Right atrium auricular region (tissue), 2 donors: ENCODE results near the gene CNTNAP5. TPM values are rescaled to one million over a fixed set of nuclear protein-coding genes. Genes with fewer than 3 reads are reported as not detected.

Experiments
- DNase-seq: peaks from one replicate; pipeline ENCODE4 v3.0.0-alpha.2; 2019; ENCODE audit warnings: low spot score
- H3K27ac ChIP-seq, 2 donors: fragments of 200-600 bp; sonication (generic); 1 replicate in 1 of 2; 2 replicates in 1 of 2; pipeline ENCODE4 v1.5.1; 2016 to 2019
- H3K27me3 ChIP-seq, 2 donors: fragments of 200-600 bp; sonication (generic); one replicate each; pipeline versions ENCODE4 v1.5.1 to v1.6.0; 2017 to 2019
- H3K36me3 ChIP-seq: fragments of 200-600 bp; sonication (generic); one replicate; pipeline ENCODE4 v1.5.1; 2016
- H3K4me1 ChIP-seq, 2 donors: fragments of 200-600 bp; sonication (generic); one replicate each; pipeline versions ENCODE4 v1.5.1 to v1.6.0; 2017 to 2019
- H3K4me3 ChIP-seq, 2 donors: fragments of 200-600 bp; sonication (generic); 1 replicate in 1 of 2; 2 replicates in 1 of 2; pipeline ENCODE4 v1.5.1; 2017 to 2019; ENCODE audit warnings: mild to moderate bottlenecking in 1 of 2, moderate library complexity in 1 of 2
- H3K9me3 ChIP-seq, 2 donors: fragments of 200-600 bp; sonication (generic); one replicate each; pipeline ENCODE4 v1.5.1; 2019
- CTCF ChIP-seq, 2 donors: fragments of 200-600 bp; sonication (generic); IDR thresholded peaks; one replicate each; pipeline ENCODE4 v1.5.1; 2019; ENCODE audit warnings: antibody characterized with exemption in 2 of 2
- total RNA-seq, 2 donors: library from RNA; depleted of rRNA; stranded (reverse); fragments of >200 nt; gene quantifications; one replicate each; pipeline ENCODE4 v1.1.0, GENCODE V29; 2016

CNTNAP5 gene
- total RNA-seq, 2 donors from 2014 or later = not detected

- peaks cover 0 to under 1% of the 10 kb centered on the region in 2 donors for H3K27me3 ChIP-seq
- no peak overlapping the region for H3K4me3 ChIP-seq
- H3K9me3 ChIP-seq = no peaks in the 10 kb centered on the region
- TF ChIP-seq CTCF (IDR thresholded peaks at IDR 0.05) = no peak
- H3K4me1 ChIP-seq = no peaks in the 10 kb centered on the region
- H3K27ac ChIP-seq = no peak overlapping the region
- H3K36me3 ChIP-seq = no peaks in the 10 kb centered on the region
- no peak for DNase-seq
These were observed 6.2 kb upstream of the CNTNAP5 start for GRCh38 chr2:124018890-124019289.

GRCh38 chr2:124024561-124025170, 421 bp upstream of the CNTNAP5 start:
- Histone ChIP-seq H3K27me3 (peaks cover 6 to 20% of the 10 kb centered on the region in 2 donors), H3K4me3 (no peak overlapping the region), H3K4me1 (peaks cover 0 to 8% of the 10 kb centered on the region in 2 donors), H3K27ac (no peak overlapping the region), H3K9me3 (no peaks in the 10 kb centered on the region), H3K36me3 (no peaks in the 10 kb centered on the region)
- no peak for DNase-seq
- no peak for TF ChIP-seq CTCF (IDR thresholded peaks at IDR 0.05)

GRCh38 chr2:124025891-124026434, 876 bp downstream of the CNTNAP5 start:
- H3K27me3 ChIP-seq = peaks cover 6 to 20% of the 10 kb centered on the region in 2 donors

GRCh38 chr2:124026503-124026902, 1.4 kb downstream of the CNTNAP5 start:
- peaks cover 0 to 8% of the 10 kb centered on the region in 2 donors for H3K4me1 ChIP-seq
- no peaks in the 10 kb centered on the region for H3K36me3 ChIP-seq
- H3K9me3 ChIP-seq = no peaks in the 10 kb centered on the region
- no peak overlapping the region for H3K27ac ChIP-seq
- H3K27me3 ChIP-seq = peaks cover 6 to 20% of the 10 kb centered on the region in 2 donors
- no peak for DNase-seq
- TF ChIP-seq CTCF (IDR thresholded peaks at IDR 0.05) = no peak
- no peak overlapping the region for H3K4me3 ChIP-seq

More at GRCh38 chr2:124025891-124026434, 876 bp downstream of the CNTNAP5 start:
- H3K27ac ChIP-seq = no peak overlapping the region
- H3K9me3 ChIP-seq = no peaks in the 10 kb centered on the region
- TF ChIP-seq CTCF (IDR thresholded peaks at IDR 0.05) = no peak
- no peak for DNase-seq
- no peaks in the 10 kb centered on the region for H3K36me3 ChIP-seq
- H3K4me1 ChIP-seq = peaks cover 0 to 8% of the 10 kb centered on the region in 2 donors
- no peak overlapping the region for H3K4me3 ChIP-seq

- H3K36me3 ChIP-seq = no peaks in the 10 kb centered on the region
- H3K27me3 ChIP-seq = peaks cover 6 to 20% of the 10 kb centered on the region in 2 donors
- H3K4me1 ChIP-seq = peaks cover 0 to 8% of the 10 kb centered on the region in 2 donors
- DNase-seq = no peak
- no peaks in the 10 kb centered on the region for H3K9me3 ChIP-seq
- no peak overlapping the region for H3K4me3 ChIP-seq
- H3K27ac ChIP-seq = no peak overlapping the region
- peak; percentile 21 to 73 for TF ChIP-seq CTCF (IDR thresholded peaks at IDR 0.05)
These were observed 2.1 kb downstream of the CNTNAP5 start for GRCh38 chr2:124027182-124027581.
